ENCODE data around the gene MND1. TPM values are rescaled to one million over a fixed set of nuclear protein-coding genes. Genes with fewer than 3 reads are reported as not detected.

The MND1 gene
- total and polyA plus RNA-seq, 2 of the 8 experiments (the other 6 are each of a cell fraction or from before 2014, with no cell fraction given): 4.4 to 26.2 TPM

DNA sequence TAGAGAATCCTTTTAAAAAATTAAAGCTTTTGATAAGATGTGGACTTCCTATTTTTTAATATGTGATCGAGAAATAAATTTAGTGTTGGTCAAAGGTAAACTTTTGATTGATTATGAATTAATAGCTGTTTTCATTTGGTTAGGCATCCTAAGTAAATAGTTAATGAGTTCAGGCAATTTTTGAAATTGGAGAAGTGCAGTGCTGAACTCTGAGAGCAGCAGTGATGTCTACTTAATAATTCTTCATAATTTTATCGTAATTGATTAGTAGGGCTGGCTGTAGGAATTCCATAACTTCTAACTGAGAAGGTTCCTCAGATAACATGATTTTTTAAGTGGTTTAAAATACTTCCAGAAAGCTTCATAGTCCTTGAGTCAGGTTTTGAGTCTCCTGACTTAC lies 1.5 kb downstream of the MND1 start:
- H3K79me2 ChIP-seq (ENCODE audit: control insufficient read depth in 1 of 2, insufficient read depth in 2 of 2, low read length in 2 of 2): peaks cover 3 to 42% of the 10 kb centered on the region in 2 experiments; a peak in 3 of 4 replicates
- H3K27me3 ChIP-seq (replicated peaks in 1 of 4; ENCODE audit: control insufficient read depth in 3 of 4, extremely low read depth in 1 of 4, insufficient read depth in 3 of 4, low read length in 3 of 4): no peaks in the 10 kb centered on the region
- ChIA-PET POLR2A (ENCODE audit: partially characterized antibody) (interaction anchor here (1.0 to 2.4 kb wide), 4 partner anchors 77 to 179 kb away, joined by 3 to 15 read pairs (median 4); partner anchors contain the start of gene TMEM131L), CTCF (ENCODE audit: partially characterized antibody) (interaction anchor here (0.8 to 2.2 kb wide), 19 partner anchors 12 to 404 kb away, joined by 3 to 13 read pairs (median 3); no protein-coding TSS in a partner anchor)
- FAIRE-seq (no peak), DNase-seq (ENCODE audit: low read depth in 1 of 2, low spot score in 2 of 2) (no peak)
- H2BK120ac ChIP-seq (replicated peaks; ENCODE audit: low read depth, low read length): no peak overlapping the region
- H2BK20ac ChIP-seq (ENCODE audit: low read length): no peak overlapping the region
- H3K23me2 ChIP-seq (ENCODE audit: low read depth, low read length): peaks cover 6% of the 10 kb centered on the region
- H3K79me1 ChIP-seq (ENCODE audit: low read depth, low read length): peaks cover 7% of the 10 kb centered on the region; the same call in 1 of the 2 replicates
- H3K4me3 ChIP-seq (ENCODE audit: extremely low read depth in 1 of 4, insufficient read depth in 2 of 4, low read depth in 3 of 4, low read length in 4 of 4): peak overlapping the region; percentile 53 to 80 (median 74); a peak in 5 of 8 replicates
- no peak overlapping the region for H2BK15ac ChIP-seq (ENCODE audit: low read length)
- no peak overlapping the region for H3K23ac ChIP-seq (ENCODE audit: insufficient read length)
- H3K14ac ChIP-seq (ENCODE audit: insufficient read length): no peak overlapping the region
- no peak overlapping the region for H2BK12ac ChIP-seq (ENCODE audit: low read depth, low read length)
- H4K91ac ChIP-seq (replicated peaks; ENCODE audit: insufficient read length, low read length): no peak overlapping the region
- H2AK5ac ChIP-seq (ENCODE audit: low read depth, low read length): no peak overlapping the region
- no peak overlapping the region for H2BK5ac ChIP-seq (ENCODE audit: low read depth, low read length)
- peaks cover 1 to 3% of the 10 kb centered on the region in 2 experiments for H4K20me1 ChIP-seq (replicated peaks in 1 of 2; ENCODE audit: control insufficient read depth in 1 of 2, insufficient read depth in 2 of 2, low read length in 2 of 2)
- H3K27ac ChIP-seq (ENCODE audit: low read depth, low read length): no peak overlapping the region
- H3K9ac ChIP-seq (replicated peaks in 1 of 4; ENCODE audit: extremely low read depth in 1 of 4, low read depth in 3 of 4, low read length in 3 of 4): no peak overlapping the region
- H3K4me2 ChIP-seq (ENCODE audit: insufficient read depth in 1 of 2, low read depth in 2 of 2, low read length in 2 of 2): peak overlapping the region; percentile 79 to 93
- H4K5ac ChIP-seq (ENCODE audit: insufficient read length, low read depth, low read length): no peak overlapping the region
- peaks cover 0 to 3% (median 2%) of the 10 kb centered on the region in 4 experiments; a peak in 3 of 7 replicates for H3K4me1 ChIP-seq (replicated peaks in 1 of 4; ENCODE audit: control insufficient read depth in 3 of 4, insufficient read depth in 4 of 4, low read length in 3 of 4)
- H3K56ac ChIP-seq (replicated peaks; ENCODE audit: insufficient read length, low read depth, low read length): no peak overlapping the region
- no peak overlapping the region for H4K8ac ChIP-seq (ENCODE audit: extremely low read depth, insufficient read depth, low read length)
- no peak overlapping the region for H3K4ac ChIP-seq (replicated peaks; ENCODE audit: insufficient read length, low read depth, low read length)
- peaks cover 0 to 2% (median under 1%) of the 10 kb centered on the region in 4 experiments; a peak in 3 of 8 replicates for H3K36me3 ChIP-seq (ENCODE audit: control insufficient read depth in 2 of 4, insufficient read depth in 4 of 4, low read length in 3 of 4)
- WGBS, 2 experiments (ENCODE audit: extremely low coverage in 1 of 2, insufficient coverage in 1 of 2, insufficient read length in 1 of 2, insufficient replicate concordance in 2 of 2, low coverage in 1 of 2, low lambda C conversion rate in 2 of 2, missing lambda C conversion rate in 1 of 2): 84% methylated on average over 2 of the region's 2 CpGs; no CpG with 5 or more reads in 1 of the 2 experiments
- H3K18ac ChIP-seq (ENCODE audit: extremely low read depth, low read length): no peak overlapping the region
- H2AFZ ChIP-seq (ENCODE audit: low read length): no peak overlapping the region
- H3K9me3 ChIP-seq (ENCODE audit: insufficient read depth in 2 of 2, low read depth in 1 of 2, low read length in 1 of 2): no peaks in the 10 kb centered on the region
- TF ChIP-seq GABPA (IDR thresholded peaks at IDR 0.05; ENCODE audit: borderline replicate concordance, insufficient read depth, low read length) (no peak), FOSL1 (IDR thresholded peaks at IDR 0.05; ENCODE audit: insufficient read depth, low read depth, low read length) (no peak)
- TF ChIP-seq, protein P1, sequence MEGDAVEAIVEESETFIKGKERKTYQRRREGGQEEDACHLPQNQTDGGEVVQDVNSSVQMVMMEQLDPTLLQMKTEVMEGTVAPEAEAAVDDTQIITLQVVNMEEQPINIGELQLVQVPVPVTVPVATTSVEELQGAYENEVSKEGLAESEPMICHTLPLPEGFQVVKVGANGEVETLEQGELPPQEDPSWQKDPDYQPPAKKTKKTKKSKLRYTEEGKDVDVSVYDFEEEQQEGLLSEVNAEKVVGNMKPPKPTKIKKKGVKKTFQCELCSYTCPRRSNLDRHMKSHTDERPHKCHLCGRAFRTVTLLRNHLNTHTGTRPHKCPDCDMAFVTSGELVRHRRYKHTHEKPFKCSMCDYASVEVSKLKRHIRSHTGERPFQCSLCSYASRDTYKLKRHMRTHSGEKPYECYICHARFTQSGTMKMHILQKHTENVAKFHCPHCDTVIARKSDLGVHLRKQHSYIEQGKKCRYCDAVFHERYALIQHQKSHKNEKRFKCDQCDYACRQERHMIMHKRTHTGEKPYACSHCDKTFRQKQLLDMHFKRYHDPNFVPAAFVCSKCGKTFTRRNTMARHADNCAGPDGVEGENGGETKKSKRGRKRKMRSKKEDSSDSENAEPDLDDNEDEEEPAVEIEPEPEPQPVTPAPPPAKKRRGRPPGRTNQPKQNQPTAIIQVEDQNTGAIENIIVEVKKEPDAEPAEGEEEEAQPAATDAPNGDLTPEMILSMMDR (IDR thresholded peaks at IDR 0.05; ENCODE audit: control extremely low read depth in 1 of 3, insufficient read depth in 1 of 3, low read depth in 1 of 3, low read length in 3 of 3): no peak

Measured in H1 (cell line).